IgD-negative memory B cell (primary cell): Measurements from ENCODE around the gene C17orf75. TPM values are rescaled to one million over a fixed set of nuclear protein-coding genes. Genes with fewer than 3 reads are reported as not detected.
"Not testable (repeated sequence)": the region's sequence is repeated elsewhere in the genome, so short reads cannot be mapped to it uniquely, and the experiment has no call there.

ENCODE experiments used
- H3K27ac Mint-ChIP-seq, 3 donors: one replicate each; pipeline ENCODE4 v1.8.0; 2020 to 2022; ENCODE audit warnings: mild to moderate bottlenecking in 3 of 3, mixed read lengths in 3 of 3, moderate library complexity in 1 of 3
- H3K27me3 Mint-ChIP-seq: one replicate; pipeline ENCODE4 v1.8.0; 2021; ENCODE audit warnings: mixed read lengths
- H3K36me3 Mint-ChIP-seq: one replicate; pipeline ENCODE4 v1.8.0; 2020; ENCODE audit warnings: mild to moderate bottlenecking, mixed read lengths
- H3K4me1 Mint-ChIP-seq, 3 donors: one replicate each; pipeline ENCODE4 v1.8.0; 2020 to 2022; ENCODE audit warnings: mixed read lengths in 3 of 3, mild to moderate bottlenecking in 1 of 3
- H3K4me3 Mint-ChIP-seq, 4 donors: one replicate each; pipeline ENCODE4 v1.8.0; 2020 to 2022; ENCODE audit warnings: mild to moderate bottlenecking in 4 of 4, mixed read lengths in 4 of 4, moderate library complexity in 3 of 4
- H3K9me3 Mint-ChIP-seq, 3 donors: one replicate each; pipeline ENCODE4 v1.8.0; 2020 to 2021; ENCODE audit warnings: mixed read lengths in 3 of 3, mild to moderate bottlenecking in 1 of 3
- polyA plus RNA-seq: library from polyadenylated mRNA; unstranded; fragments of 300-500 nt; fragmentation: Illumina TruSeq; gene quantifications from one replicate; pipeline ENCODE4 v1.2.3, GENCODE V29; 2021

The C17orf75 gene
- polyA plus RNA-seq, 1 donor from 2014 or later: 9.6 TPM

- H3K4me3 Mint-ChIP-seq: no peak overlapping the region
- H3K9me3 Mint-ChIP-seq: no peaks in the 10 kb centered on the region
- H3K4me1 Mint-ChIP-seq: peaks cover 2 to 9% (median 5%) of the 10 kb centered on the region in 3 donors
- no peak overlapping the region for H3K27ac Mint-ChIP-seq
- peaks cover 13% of the 10 kb centered on the region for H3K36me3 Mint-ChIP-seq
- no peaks in the 10 kb centered on the region for H3K27me3 Mint-ChIP-seq
Measured at GRCh38 chr17:32330147-32330546, 11.8 kb downstream of the C17orf75 start.

GRCh38 chr17:32327911-32328310 lies 14.1 kb downstream of the C17orf75 start:
- Mint-ChIP-seq H3K27me3 (no peaks in the 10 kb centered on the region), H3K27ac (peak overlapping the region in 1 of 3 donors; percentile 73), H3K36me3 (peaks cover 8% of the 10 kb centered on the region), H3K4me3 (no peak overlapping the region), H3K4me1 (peaks cover 7 to 12% (median 11%) of the 10 kb centered on the region in 3 donors), H3K9me3 (no peaks in the 10 kb centered on the region)

GRCh38 chr17:32323811-32324491 lies 18.0 kb downstream of the C17orf75 start:
- Mint-ChIP-seq H3K4me3 (peak overlapping the region in 3 of 4 donors; percentile 9 to 28 (median 13)), H3K27me3 (no peaks in the 10 kb centered on the region), H3K9me3 (no peaks in the 10 kb centered on the region), H3K4me1 (peaks cover 11 to 15% (median 13%) of the 10 kb centered on the region in 3 donors), H3K36me3 (no peaks in the 10 kb centered on the region), H3K27ac (no peak overlapping the region)

- H3K27me3 Mint-ChIP-seq: no peaks in the 10 kb centered on the region
- H3K9me3 Mint-ChIP-seq: no peaks in the 10 kb centered on the region
- H3K4me3 Mint-ChIP-seq: peak overlapping the region in 1 of 4 donors; percentile 61
- peaks cover 13 to 15% (median 13%) of the 10 kb centered on the region in 3 donors for H3K4me1 Mint-ChIP-seq
- H3K27ac Mint-ChIP-seq: peak overlapping the region in 1 of 3 donors; percentile 19
- no peaks in the 10 kb centered on the region for H3K36me3 Mint-ChIP-seq
Measured at GRCh38 chr17:32323046-32323445, 18.9 kb downstream of the C17orf75 start.

GRCh38 chr17:32320847-32321246 lies 21.1 kb downstream of the C17orf75 start:
- H3K4me3 Mint-ChIP-seq: no peak overlapping the region
- no peaks in the 10 kb centered on the region for H3K27me3 Mint-ChIP-seq
- peak overlapping the region in 2 of 3 donors; percentile 48 to 50 for H3K27ac Mint-ChIP-seq
- no peaks in the 10 kb centered on the region for H3K36me3 Mint-ChIP-seq
- no peaks in the 10 kb centered on the region for H3K9me3 Mint-ChIP-seq
- peaks cover 13% of the 10 kb centered on the region in 3 donors for H3K4me1 Mint-ChIP-seq

GRCh38 chr17:32320080-32320479 lies 21.9 kb downstream of the C17orf75 start:
- H3K36me3 Mint-ChIP-seq, H3K27ac Mint-ChIP-seq, H3K4me3 Mint-ChIP-seq, H3K9me3 Mint-ChIP-seq, H3K27me3 Mint-ChIP-seq: not testable (repeated sequence)
- peaks cover 13% of the 10 kb centered on the region in 3 donors for H3K4me1 Mint-ChIP-seq

GRCh38 chr17:32319548-32319905 lies 22.4 kb downstream of the C17orf75 start:
- peak overlapping the region; percentile 73 to 95 (median 86) for H3K4me3 Mint-ChIP-seq

GRCh38 chr17:32318071-32318470 lies 23.9 kb downstream of the C17orf75 start:
- H3K9me3 Mint-ChIP-seq: no peaks in the 10 kb centered on the region
- H3K27me3 Mint-ChIP-seq: peaks cover 3% of the 10 kb centered on the region
- H3K4me3 Mint-ChIP-seq: peak overlapping the region in 1 of 4 donors; percentile 79
- H3K27ac Mint-ChIP-seq: peak overlapping the region in 2 of 3 donors; percentile 28 to 40
- peaks cover 6 to 10% (median 8%) of the 10 kb centered on the region in 3 donors for H3K4me1 Mint-ChIP-seq
- no peaks in the 10 kb centered on the region for H3K36me3 Mint-ChIP-seq

More at GRCh38 chr17:32319548-32319905, 22.4 kb downstream of the C17orf75 start:
- Mint-ChIP-seq H3K36me3 (no peaks in the 10 kb centered on the region), H3K4me1 (peaks cover 13% of the 10 kb centered on the region in 3 donors), H3K9me3 (no peaks in the 10 kb centered on the region), H3K27ac (peak overlapping the region; percentile 85 to 92 (median 88)), H3K27me3 (peaks cover 3% of the 10 kb centered on the region)

- Mint-ChIP-seq H3K4me1 (peaks cover 6 to 10% (median 8%) of the 10 kb centered on the region in 3 donors), H3K36me3 (no peaks in the 10 kb centered on the region), H3K27me3 (peaks cover 3% of the 10 kb centered on the region), H3K27ac (no peak overlapping the region), H3K9me3 (no peaks in the 10 kb centered on the region), H3K4me3 (no peak overlapping the region)
Measured at GRCh38 chr17:32317353-32317752, 24.6 kb downstream of the C17orf75 start.

GRCh38 chr17:32316653-32317052 lies 25.3 kb downstream of the C17orf75 start:
- H3K9me3 Mint-ChIP-seq, H3K36me3 Mint-ChIP-seq, H3K27ac Mint-ChIP-seq, H3K27me3 Mint-ChIP-seq, H3K4me3 Mint-ChIP-seq: not testable (repeated sequence)
- H3K4me1 Mint-ChIP-seq: peaks cover 6 to 10% (median 8%) of the 10 kb centered on the region in 3 donors

- H3K27ac Mint-ChIP-seq: no peak overlapping the region
- H3K4me1 Mint-ChIP-seq: peaks cover 6 to 10% (median 8%) of the 10 kb centered on the region in 3 donors
- peaks cover 3% of the 10 kb centered on the region for H3K27me3 Mint-ChIP-seq
- H3K4me3 Mint-ChIP-seq: no peak overlapping the region
- no peaks in the 10 kb centered on the region for H3K9me3 Mint-ChIP-seq
- H3K36me3 Mint-ChIP-seq: no peaks in the 10 kb centered on the region
Measured at GRCh38 chr17:32315171-32315570, 26.8 kb downstream of the C17orf75 start.

GRCh38 chr17:32314636-32315035 lies 27.3 kb downstream of the C17orf75 start:
- Mint-ChIP-seq H3K4me1 (peaks cover 4 to 8% (median 6%) of the 10 kb centered on the region in 3 donors), H3K36me3 (no peaks in the 10 kb centered on the region), H3K9me3 (no peaks in the 10 kb centered on the region), H3K27ac (no peak overlapping the region), H3K4me3 (no peak overlapping the region), H3K27me3 (peaks cover 4% of the 10 kb centered on the region)

GRCh38 chr17:32311028-32311536 lies 30.9 kb downstream of the C17orf75 start:
- Mint-ChIP-seq H3K9me3 (no peaks in the 10 kb centered on the region), H3K27me3 (peaks cover 8% of the 10 kb centered on the region), H3K4me3 (peak overlapping the region in 1 of 4 donors; percentile 9), H3K4me1 (no peaks in the 10 kb centered on the region), H3K27ac (no peak overlapping the region), H3K36me3 (no peaks in the 10 kb centered on the region)

GRCh38 chr17:32307658-32308057 lies 34.3 kb downstream of the C17orf75 start:
- Mint-ChIP-seq H3K9me3 (no peaks in the 10 kb centered on the region), H3K36me3 (peaks cover 2% of the 10 kb centered on the region), H3K27me3 (peaks cover 8% of the 10 kb centered on the region), H3K27ac (no peak overlapping the region), H3K4me1 (no peaks in the 10 kb centered on the region), H3K4me3 (no peak overlapping the region)

- Mint-ChIP-seq H3K4me1 (no peaks in the 10 kb centered on the region), H3K36me3 (peaks cover 2% of the 10 kb centered on the region), H3K4me3 (no peak overlapping the region), H3K27ac (no peak overlapping the region), H3K9me3 (no peaks in the 10 kb centered on the region), H3K27me3 (peaks cover 7% of the 10 kb centered on the region)
Measured at GRCh38 chr17:32305049-32305448, 36.9 kb downstream of the C17orf75 start.

- no peak overlapping the region for H3K27ac Mint-ChIP-seq
Measured at GRCh38 chr17:32303781-32304288, 38.1 kb downstream of the C17orf75 start.

More at GRCh38 chr17:32303781-32304288, 38.1 kb downstream of the C17orf75 start:
- peaks cover 6% of the 10 kb centered on the region for H3K27me3 Mint-ChIP-seq
- no peak overlapping the region for H3K4me3 Mint-ChIP-seq
- no peaks in the 10 kb centered on the region for H3K4me1 Mint-ChIP-seq
- H3K36me3 Mint-ChIP-seq: peaks cover 2% of the 10 kb centered on the region
- no peaks in the 10 kb centered on the region for H3K9me3 Mint-ChIP-seq
